MM.1S (cell line): ENCODE measurements around the gene SLIT3.
A peak's percentile ranks its signal among the peaks of the same experiment; 100 is the strongest.

Experiments
- DNase-seq: peaks from one replicate; pipeline ENCODE4 v3.0.0-alpha.2; 2015
- H2AFZ ChIP-seq: fragments of 300-600 bp; sonication (generic); 2 replicates; pipeline ENCODE4 v1.6.0; 2016; ENCODE audit warnings: antibody characterized with exemption, low read length
- H3F3A ChIP-seq: fragments of 300-600 bp; sonication (generic); 2 replicates; pipeline ENCODE4 v1.6.1; 2016; ENCODE audit warnings: mild to moderate bottlenecking, antibody characterized with exemption, low read length, moderate library complexity, mixed read lengths; ENCODE audit not compliant: insufficient read depth
- H3K27ac ChIP-seq: fragments of 300-600 bp; sonication (generic); 2 replicates; pipeline ENCODE4 v1.5.1; 2016; ENCODE audit warnings: mild to moderate bottlenecking, low read length
- H3K27me3 ChIP-seq: fragments of 300-600 bp; sonication (generic); replicated peaks from 2 replicates; pipeline ENCODE4 v1.6.0; 2016; ENCODE audit warnings: low read length; ENCODE audit not compliant: insufficient read depth
- H3K36me3 ChIP-seq: fragments of 300-600 bp; sonication (generic); replicated peaks from 2 replicates; pipeline ENCODE4 v1.6.1; 2016; ENCODE audit warnings: mild to moderate bottlenecking, low read length, mixed read lengths; ENCODE audit not compliant: insufficient read depth
- H3K4me1 ChIP-seq: fragments of 300-600 bp; sonication (generic); 2 replicates; pipeline ENCODE4 v1.6.1; 2016; ENCODE audit warnings: low read length, mixed read lengths
- H3K4me2 ChIP-seq: fragments of 300-600 bp; sonication (generic); 2 replicates; pipeline ENCODE4 v1.6.0; 2016; ENCODE audit warnings: low read depth, low read length
- H3K4me3 ChIP-seq: fragments of 300-600 bp; sonication (generic); 2 replicates; pipeline ENCODE4 v1.5.1; 2016; ENCODE audit warnings: low read length, mixed read lengths
- H3K79me2 ChIP-seq: fragments of 300-600 bp; sonication (generic); 2 replicates; pipeline ENCODE4 v1.6.1; 2016; ENCODE audit warnings: mixed run types, low read length, mixed read lengths
- H3K9ac ChIP-seq: fragments of 300-600 bp; sonication (generic); 2 replicates; pipeline ENCODE4 v1.6.1; 2016; ENCODE audit warnings: low read length, mixed read lengths
- H3K9me2 ChIP-seq: fragments of 300-600 bp; sonication (generic); replicated peaks from 2 replicates; pipeline ENCODE4 v1.6.1; 2016; ENCODE audit warnings: mild to moderate bottlenecking, low read length, mixed read lengths; ENCODE audit not compliant: insufficient read depth
- H3K9me3 ChIP-seq: fragments of 300-600 bp; sonication (generic); replicated peaks from 2 replicates; pipeline ENCODE4 v1.6.1; 2016; ENCODE audit warnings: mild to moderate bottlenecking, low read length, mixed read lengths; ENCODE audit not compliant: insufficient read depth
- H4K20me1 ChIP-seq: fragments of 300-600 bp; sonication (generic); 2 replicates; pipeline ENCODE4 v1.6.1; 2016; ENCODE audit warnings: mild to moderate bottlenecking, low read length, moderate library complexity, mixed read lengths; ENCODE audit not compliant: insufficient read depth
- EZH2 ChIP-seq: fragments of 300-600 bp; sonication (generic); optimal IDR thresholded peaks from 2 replicates; pipeline ENCODE3; 2017; ENCODE audit warnings: low read depth, mild to moderate bottlenecking, antibody characterized with exemption, low read length, mixed read lengths
- EZH2phosphoT487 ChIP-seq: fragments of 300-600 bp; sonication (generic); IDR thresholded peaks from 2 replicates; pipeline ENCODE4 v1.6.1; 2018; ENCODE audit warnings: antibody characterized with exemption, low read length
- TF ChIP-seq, protein P1 (sequence below): fragments of 300-600 bp; sonication (generic); IDR thresholded peaks from 2 replicates; pipeline ENCODE4 v1.5.1; 2016; ENCODE audit warnings: antibody characterized with exemption, low read length, mixed read lengths

SLIT3 gene

DNA sequence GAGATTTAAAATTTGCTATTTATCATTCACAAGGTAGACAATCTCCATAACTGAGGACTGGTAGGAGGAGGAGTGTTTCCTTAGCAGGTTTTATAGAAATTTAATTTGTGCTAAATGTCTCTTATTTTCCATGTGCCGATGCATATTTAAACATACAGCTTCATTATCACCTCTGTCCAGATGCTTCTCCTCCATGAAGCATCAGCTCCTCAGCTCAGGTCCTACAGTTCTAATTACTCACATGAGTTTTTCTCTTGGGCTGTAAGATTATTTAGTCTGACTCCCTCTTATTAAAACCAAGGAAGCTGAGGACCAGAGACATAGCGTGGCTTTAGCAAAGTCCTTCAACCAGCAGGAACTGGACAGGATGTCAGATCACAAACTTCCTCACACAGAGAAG lies 421.6 kb downstream of the SLIT3 start:
- Histone ChIP-seq H3K9me2 (no peaks in the 10 kb centered on the region), H2AFZ (no peak overlapping the region), H3K4me2 (no peak overlapping the region)

DNA sequence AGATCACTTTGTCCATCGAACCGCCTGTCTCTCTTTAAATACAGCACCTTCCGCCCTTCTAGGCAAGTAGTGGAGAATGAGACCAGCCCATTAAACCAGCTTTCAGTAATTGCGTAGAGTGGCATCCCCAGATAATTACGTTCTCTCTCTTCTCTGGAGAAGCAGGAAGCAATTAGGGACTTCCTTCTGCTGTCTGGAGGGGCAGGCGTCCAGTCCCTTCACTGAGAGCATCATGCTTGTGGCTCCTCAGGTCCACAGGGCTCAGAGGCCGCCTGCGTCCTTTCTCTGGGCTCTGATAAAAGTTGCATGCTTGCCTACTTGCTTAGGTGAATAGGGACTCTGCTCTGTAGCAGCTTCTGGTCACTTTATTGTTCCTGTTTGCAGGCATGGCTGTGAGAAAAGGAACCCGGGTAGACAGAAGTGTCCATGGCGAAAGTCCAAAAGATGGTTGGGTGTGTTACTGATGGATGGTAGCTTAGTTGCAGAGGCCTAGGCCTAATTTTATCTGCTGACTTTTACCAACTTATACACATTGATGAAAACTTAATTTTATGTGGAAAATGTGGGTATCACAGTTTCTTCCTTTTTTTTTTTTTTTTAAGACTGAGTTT lies 422.7 kb downstream of the SLIT3 start:
- Histone ChIP-seq H3K4me1 (no peaks in the 10 kb centered on the region), H3K27ac (no peak overlapping the region), H3K4me3 (no peak overlapping the region), H3K9me3 (no peaks in the 10 kb centered on the region), H3K4me2 (no peak overlapping the region), H3F3A (no peaks in the 10 kb centered on the region), H2AFZ (no peak overlapping the region), H3K9ac (no peak overlapping the region), H4K20me1 (no peaks in the 10 kb centered on the region), H3K36me3 (no peaks in the 10 kb centered on the region), H3K27me3 (no peaks in the 10 kb centered on the region), H3K9me2 (no peaks in the 10 kb centered on the region), H3K79me2 (no peaks in the 10 kb centered on the region)
- TF ChIP-seq EZH2 (no peak), EZH2phosphoT487 (no peak)
- TF ChIP-seq, protein P1, sequence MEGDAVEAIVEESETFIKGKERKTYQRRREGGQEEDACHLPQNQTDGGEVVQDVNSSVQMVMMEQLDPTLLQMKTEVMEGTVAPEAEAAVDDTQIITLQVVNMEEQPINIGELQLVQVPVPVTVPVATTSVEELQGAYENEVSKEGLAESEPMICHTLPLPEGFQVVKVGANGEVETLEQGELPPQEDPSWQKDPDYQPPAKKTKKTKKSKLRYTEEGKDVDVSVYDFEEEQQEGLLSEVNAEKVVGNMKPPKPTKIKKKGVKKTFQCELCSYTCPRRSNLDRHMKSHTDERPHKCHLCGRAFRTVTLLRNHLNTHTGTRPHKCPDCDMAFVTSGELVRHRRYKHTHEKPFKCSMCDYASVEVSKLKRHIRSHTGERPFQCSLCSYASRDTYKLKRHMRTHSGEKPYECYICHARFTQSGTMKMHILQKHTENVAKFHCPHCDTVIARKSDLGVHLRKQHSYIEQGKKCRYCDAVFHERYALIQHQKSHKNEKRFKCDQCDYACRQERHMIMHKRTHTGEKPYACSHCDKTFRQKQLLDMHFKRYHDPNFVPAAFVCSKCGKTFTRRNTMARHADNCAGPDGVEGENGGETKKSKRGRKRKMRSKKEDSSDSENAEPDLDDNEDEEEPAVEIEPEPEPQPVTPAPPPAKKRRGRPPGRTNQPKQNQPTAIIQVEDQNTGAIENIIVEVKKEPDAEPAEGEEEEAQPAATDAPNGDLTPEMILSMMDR: no peak
- DNase-seq: no peak

More for the DNA sequence above, 421.6 kb downstream of the SLIT3 start:
- DNase-seq: no peak
- no peaks in the 10 kb centered on the region for H3K79me2 ChIP-seq
- H3K9me3 ChIP-seq: no peaks in the 10 kb centered on the region
- no peak overlapping the region for H3K27ac ChIP-seq
- H3K36me3 ChIP-seq: no peaks in the 10 kb centered on the region
- no peak overlapping the region for H3K9ac ChIP-seq
- no peak overlapping the region for H3K4me3 ChIP-seq
- H3K4me1 ChIP-seq: no peaks in the 10 kb centered on the region
- TF ChIP-seq EZH2: no peak
- TF ChIP-seq, protein P1: no peak
- TF ChIP-seq EZH2phosphoT487: no peak
- H4K20me1 ChIP-seq: no peaks in the 10 kb centered on the region
- no peaks in the 10 kb centered on the region for H3F3A ChIP-seq
- H3K27me3 ChIP-seq: no peaks in the 10 kb centered on the region

DNA sequence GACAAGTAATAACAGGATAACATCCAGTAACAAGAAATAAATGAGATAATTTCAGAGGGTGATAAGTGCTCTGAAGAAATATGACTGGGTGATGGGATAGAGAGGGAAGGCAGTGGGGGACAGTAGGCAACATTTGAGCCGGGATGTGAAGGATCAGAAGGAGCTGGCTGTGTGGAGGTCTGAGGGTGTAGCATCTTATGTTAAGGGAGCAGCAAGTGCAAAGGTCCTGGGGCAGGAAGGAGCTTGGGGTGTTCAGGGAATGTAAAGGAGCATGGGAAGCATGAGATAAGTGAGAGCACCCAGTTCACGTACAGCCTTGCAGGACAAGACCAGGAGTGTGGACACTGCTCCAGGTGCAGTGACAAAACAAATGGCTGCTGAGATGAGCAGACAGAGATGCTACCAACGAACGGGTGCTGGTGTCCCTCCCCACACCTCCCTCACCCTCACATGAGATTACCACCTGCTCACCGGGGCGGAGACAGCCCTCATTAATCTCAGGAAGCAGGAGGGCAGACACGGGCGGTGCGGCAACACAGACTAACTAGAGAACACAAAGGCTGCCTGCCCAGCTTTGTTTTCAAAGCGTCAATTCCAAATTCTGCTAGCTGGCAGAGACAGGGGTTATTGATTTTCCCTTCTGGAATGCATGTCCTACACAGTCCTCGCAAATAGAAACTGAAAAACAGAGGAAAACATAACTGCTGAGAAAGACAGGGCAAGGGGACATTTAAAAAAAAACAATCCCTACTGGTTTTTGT lies 423.6 kb downstream of the SLIT3 start:
- H3K9ac ChIP-seq: no peak overlapping the region
- H3K4me1 ChIP-seq: no peaks in the 10 kb centered on the region
- no peak overlapping the region for H3K4me2 ChIP-seq
- H4K20me1 ChIP-seq: no peaks in the 10 kb centered on the region
- no peak overlapping the region for H3K4me3 ChIP-seq
- H2AFZ ChIP-seq: no peak overlapping the region
- H3K79me2 ChIP-seq: no peaks in the 10 kb centered on the region
- TF ChIP-seq EZH2phosphoT487 (no peak), EZH2 (no peak)
- TF ChIP-seq, protein P1: no peak
- no peaks in the 10 kb centered on the region for H3K36me3 ChIP-seq
- no peaks in the 10 kb centered on the region for H3F3A ChIP-seq
- no peaks in the 10 kb centered on the region for H3K9me3 ChIP-seq
- H3K27ac ChIP-seq: no peak overlapping the region
- H3K27me3 ChIP-seq: no peaks in the 10 kb centered on the region
- DNase-seq: peak; percentile 24
- H3K9me2 ChIP-seq: no peaks in the 10 kb centered on the region
